CD14-positive monocyte (primary cell): ENCODE data around the gene RIPOR3. TPM values are rescaled to one million over a fixed set of nuclear protein-coding genes. Genes with fewer than 3 reads are reported as not detected.

Source experiments
- DNase-seq, 3 donors: peaks; one replicate each; pipeline ENCODE4 v3.0.0-alpha.2; 2011 to 2022
- H2AFZ ChIP-seq: 2 replicates; pipeline ENCODE4 v1.6.0; 2012; ENCODE audit warnings: mild to moderate bottlenecking, low read depth, low read length, inconsistent platforms; ENCODE audit not compliant: insufficient read depth, poor library complexity, severe bottlenecking
- H3K27ac ChIP-seq, 2 donors: 1 replicate in 1 of 2; 2 replicates in 1 of 2; pipeline ENCODE4 v1.5.1; 2012 to 2013; ENCODE audit warnings: low read length in 2 of 2, control low read depth in 1 of 2, inconsistent platforms in 1 of 2, low read depth in 1 of 2, mild to moderate bottlenecking in 1 of 2
- H3K27me3 ChIP-seq, 2 donors: one replicate each; pipeline versions ENCODE4 v1.6.0 to v1.6.1; 2011 to 2013; ENCODE audit warnings: low read length in 2 of 2; ENCODE audit not compliant: control insufficient read depth in 2 of 2, insufficient read depth in 2 of 2
- H3K36me3 ChIP-seq, 2 donors: replicated peaks in 1 of 2; 1 replicate in 1 of 2; 2 replicates in 1 of 2; pipeline versions ENCODE4 v1.5.1 to v1.6.1; 2012 to 2013; ENCODE audit warnings: low read length in 2 of 2, control low read depth in 1 of 2, inconsistent platforms in 1 of 2, mild to moderate bottlenecking in 1 of 2; ENCODE audit not compliant: insufficient read depth in 2 of 2, control insufficient read depth in 1 of 2
- H3K4me1 ChIP-seq, 2 donors: 1 replicate in 1 of 2; 2 replicates in 1 of 2; pipeline versions ENCODE4 v1.5.1 to v1.6.1; 2012 to 2013; ENCODE audit warnings: low read length in 2 of 2, control low read depth in 1 of 2, inconsistent platforms in 1 of 2, mild to moderate bottlenecking in 1 of 2, moderate library complexity in 1 of 2; ENCODE audit not compliant: insufficient read depth in 2 of 2, control insufficient read depth in 1 of 2
- H3K4me2 ChIP-seq: replicated peaks from 2 replicates; pipeline ENCODE3; 2012; ENCODE audit warnings: low read length, moderate library complexity, mild to moderate bottlenecking; ENCODE audit not compliant: poor library complexity, severe bottlenecking; ENCODE audit errors: extremely low read depth
- H3K4me3 ChIP-seq, 3 experiments: fragments of 200-600 bp in 1 of 3; sonication (generic) in 1 of 3; replicated peaks in 1 of 3; 1 replicate in 2 of 3; 2 replicates in 1 of 3; pipeline ENCODE4 v1.5.1; 2011 to 2013; ENCODE audit warnings: low read length in 3 of 3, mild to moderate bottlenecking in 3 of 3, control low read depth in 2 of 3, low read depth in 2 of 3, inconsistent platforms in 1 of 3, moderate library complexity in 1 of 3
- H3K79me2 ChIP-seq: 2 replicates; pipeline ENCODE4 v1.6.0; 2012; ENCODE audit warnings: mild to moderate bottlenecking, control low read depth, inconsistent platforms, low read length, moderate library complexity; ENCODE audit not compliant: insufficient read depth
- H3K9ac ChIP-seq: 2 replicates; pipeline ENCODE4 v1.6.0; 2017; ENCODE audit warnings: low read length, mild to moderate bottlenecking; ENCODE audit not compliant: insufficient read depth, poor library complexity, severe bottlenecking
- H3K9me3 ChIP-seq, 2 donors: replicated peaks in 1 of 2; 1 replicate in 1 of 2; 2 replicates in 1 of 2; pipeline versions ENCODE4 v1.5.1 to v1.6.1; 2012 to 2013; ENCODE audit warnings: low read length in 2 of 2, control low read depth in 1 of 2; ENCODE audit not compliant: control insufficient read depth in 1 of 2, insufficient read depth in 1 of 2
- H4K20me1 ChIP-seq: 2 replicates; pipeline ENCODE4 v1.6.0; 2012; ENCODE audit warnings: mild to moderate bottlenecking, low read length, control low read depth, moderate library complexity; ENCODE audit not compliant: insufficient read depth
- H3K27ac Mint-ChIP-seq, 7 donors: one replicate each; pipeline ENCODE4 v1.8.0; 2020; ENCODE audit warnings: mild to moderate bottlenecking in 7 of 7, mixed read lengths in 7 of 7, moderate library complexity in 6 of 7, inconsistent platforms in 2 of 7
- H3K27me3 Mint-ChIP-seq, 3 donors: one replicate each; pipeline ENCODE4 v1.8.0; 2021 to 2022; ENCODE audit warnings: low read depth in 3 of 3, mild to moderate bottlenecking in 3 of 3, mixed read lengths in 3 of 3, moderate library complexity in 3 of 3, inconsistent platforms in 1 of 3
- H3K36me3 Mint-ChIP-seq, 2 donors: one replicate each; pipeline ENCODE4 v1.8.0; 2020; ENCODE audit warnings: mixed read lengths in 2 of 2, inconsistent platforms in 1 of 2, mild to moderate bottlenecking in 1 of 2
- H3K4me1 Mint-ChIP-seq: one replicate; pipeline ENCODE4 v1.8.0; 2020; ENCODE audit warnings: mild to moderate bottlenecking, mixed read lengths
- H3K4me3 Mint-ChIP-seq, 2 donors: one replicate each; pipeline ENCODE4 v1.8.0; 2020; ENCODE audit warnings: mild to moderate bottlenecking in 2 of 2, mixed read lengths in 2 of 2, moderate library complexity in 1 of 2
- H3K9me3 Mint-ChIP-seq, 7 donors: one replicate each; pipeline ENCODE4 v1.8.0; 2020 to 2022; ENCODE audit warnings: mixed read lengths in 7 of 7, mild to moderate bottlenecking in 6 of 7, moderate library complexity in 6 of 7, inconsistent platforms in 2 of 7
- WGBS: methylation state at CpG from one replicate; pipeline ENCODE4 v1.1.5; 2013; ENCODE audit warnings: missing lambda C conversion rate; ENCODE audit not compliant: insufficient coverage; 5-methylcytosine and 5-hydroxymethylcytosine counted together
- intact Hi-C, 2 donors: fragments of 100-400 bp; cut with micrococcal nuclease; formaldehyde crosslinking; loops; one replicate each; pipeline versions ENCODE4 v1.15.0 to v1.15.1; 2023
- polyA plus RNA-seq, 3 donors: library from polyadenylated mRNA; depleted of rRNA in 1 of 3; unstranded in 2 of 3; stranded (reverse) in 1 of 3; fragments of 300-500 nt in 2 of 3; fragments of >200 nt in 1 of 3; fragmentation: Illumina TruSeq in 2 of 3; gene quantifications; 1 replicate in 2 of 3; 2 replicates in 1 of 3; pipeline ENCODE4 v1.2.3, GENCODE V29; 2012 to 2021
- TF ChIP-seq, protein P1 (sequence below): fragments of 200-600 bp; IDR thresholded peaks from one replicate; pipeline ENCODE4 v1.8.0; 2022; ENCODE audit warnings: antibody characterized with exemption, mild to moderate bottlenecking

The RIPOR3 gene
- polyA plus RNA-seq, 3 donors: not detected

DNA sequence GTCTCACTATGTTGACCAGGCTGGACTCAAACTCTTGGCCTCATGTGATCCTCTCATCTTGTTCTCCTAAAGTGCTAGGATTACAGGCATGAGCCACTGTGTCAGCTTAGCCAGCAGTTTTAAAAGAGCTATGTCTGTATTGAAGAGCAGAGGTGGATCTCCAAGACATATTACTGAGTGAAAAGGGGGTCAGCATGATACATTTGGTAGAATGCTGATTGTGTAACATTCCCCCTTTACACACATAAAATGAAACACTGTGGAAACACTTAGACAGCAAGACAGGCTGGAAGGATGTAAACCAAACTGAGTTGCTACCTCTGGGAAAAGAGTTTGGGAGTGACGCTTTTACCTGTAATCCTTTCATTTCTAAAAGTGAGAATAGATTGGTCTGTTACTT, 1.7 kb upstream of the RIPOR3 start:
- Histone ChIP-seq H3K4me2 (no peak overlapping the region), H3K36me3 (no peaks in the 10 kb centered on the region), H3K9ac (no peak overlapping the region), H3K9me3 (peaks cover 0 to 7% of the 10 kb centered on the region in 2 donors), H3K4me3 (no peak overlapping the region), H3K79me2 (no peaks in the 10 kb centered on the region), H4K20me1 (no peaks in the 10 kb centered on the region), H3K4me1 (no peaks in the 10 kb centered on the region), H2AFZ (no peak overlapping the region), H3K27ac (no peak overlapping the region), H3K27me3 (peaks cover 36 to 47% of the 10 kb centered on the region in 2 donors)
- Mint-ChIP-seq H3K36me3 (peaks cover 0 to 1% of the 10 kb centered on the region in 2 donors), H3K9me3 (peaks cover 0 to 11% (median 3%) of the 10 kb centered on the region in 7 donors), H3K27ac (no peak overlapping the region), H3K27me3 (peaks cover 54 to 68% (median 55%) of the 10 kb centered on the region in 3 donors), H3K4me3 (no peak overlapping the region), H3K4me1 (peaks cover 10% of the 10 kb centered on the region)
- no CpG with 5 or more reads among the region's 1 CpG for WGBS
- intact Hi-C loops: no loop called here
- TF ChIP-seq, protein P1, sequence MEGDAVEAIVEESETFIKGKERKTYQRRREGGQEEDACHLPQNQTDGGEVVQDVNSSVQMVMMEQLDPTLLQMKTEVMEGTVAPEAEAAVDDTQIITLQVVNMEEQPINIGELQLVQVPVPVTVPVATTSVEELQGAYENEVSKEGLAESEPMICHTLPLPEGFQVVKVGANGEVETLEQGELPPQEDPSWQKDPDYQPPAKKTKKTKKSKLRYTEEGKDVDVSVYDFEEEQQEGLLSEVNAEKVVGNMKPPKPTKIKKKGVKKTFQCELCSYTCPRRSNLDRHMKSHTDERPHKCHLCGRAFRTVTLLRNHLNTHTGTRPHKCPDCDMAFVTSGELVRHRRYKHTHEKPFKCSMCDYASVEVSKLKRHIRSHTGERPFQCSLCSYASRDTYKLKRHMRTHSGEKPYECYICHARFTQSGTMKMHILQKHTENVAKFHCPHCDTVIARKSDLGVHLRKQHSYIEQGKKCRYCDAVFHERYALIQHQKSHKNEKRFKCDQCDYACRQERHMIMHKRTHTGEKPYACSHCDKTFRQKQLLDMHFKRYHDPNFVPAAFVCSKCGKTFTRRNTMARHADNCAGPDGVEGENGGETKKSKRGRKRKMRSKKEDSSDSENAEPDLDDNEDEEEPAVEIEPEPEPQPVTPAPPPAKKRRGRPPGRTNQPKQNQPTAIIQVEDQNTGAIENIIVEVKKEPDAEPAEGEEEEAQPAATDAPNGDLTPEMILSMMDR: no peak
- no peak for DNase-seq

DNA sequence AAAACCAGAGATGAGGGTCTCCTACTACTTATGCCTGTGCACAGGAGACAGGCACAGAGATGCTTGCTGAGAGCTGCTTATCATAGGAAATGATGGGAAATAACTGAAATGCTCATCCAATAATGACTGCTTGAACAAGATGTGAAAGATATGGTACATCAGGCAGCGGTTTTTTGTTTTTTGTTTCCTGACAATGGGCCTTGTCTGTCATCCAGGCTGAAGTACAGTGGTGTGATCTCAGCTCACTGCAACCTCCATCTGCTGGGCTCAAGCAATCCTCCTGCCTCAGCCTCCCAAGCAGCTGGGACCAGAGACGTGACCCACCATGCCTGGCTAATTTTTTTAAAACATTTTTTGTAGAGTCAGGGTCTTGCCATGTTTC, 1.2 kb upstream of the RIPOR3 start:
- Mint-ChIP-seq H3K4me3 (peak overlapping the region in 1 of 2 donors; percentile 77), H3K27me3 (peaks cover 53 to 68% (median 54%) of the 10 kb centered on the region in 3 donors), H3K9me3 (peaks cover 0 to 11% (median 3%) of the 10 kb centered on the region in 7 donors), H3K27ac (no peak overlapping the region), H3K36me3 (peaks cover 0 to 1% of the 10 kb centered on the region in 2 donors), H3K4me1 (peaks cover 10% of the 10 kb centered on the region)
- DNase-seq: no peak
- Histone ChIP-seq H4K20me1 (no peaks in the 10 kb centered on the region), H3K4me1 (no peaks in the 10 kb centered on the region), H3K4me3 (no peak overlapping the region), H3K27ac (no peak overlapping the region), H2AFZ (no peak overlapping the region), H3K9me3 (peaks cover 0 to 7% of the 10 kb centered on the region in 2 donors), H3K4me2 (no peak overlapping the region), H3K9ac (no peak overlapping the region), H3K36me3 (no peaks in the 10 kb centered on the region), H3K79me2 (no peaks in the 10 kb centered on the region), H3K27me3 (peaks cover 36 to 47% of the 10 kb centered on the region in 2 donors)
- intact Hi-C loops: no loop called here
- no CpG with 5 or more reads among the region's 2 CpGs for WGBS
- TF ChIP-seq, protein P1: no peak
